NCI-H524 treated with DMSO at 0.1 percent for 48 hours (cell line): ENCODE results near the gene G6PD.
"Not testable (repeated sequence)": the region's sequence is repeated elsewhere in the genome, so short reads cannot be mapped to it uniquely, and the experiment has no call there.

Experiments used
- DNase-seq: peaks from one replicate; lab custom pipeline; 2025; lab: John Stamatoyannopoulos, UW

G6PD gene

DNA sequence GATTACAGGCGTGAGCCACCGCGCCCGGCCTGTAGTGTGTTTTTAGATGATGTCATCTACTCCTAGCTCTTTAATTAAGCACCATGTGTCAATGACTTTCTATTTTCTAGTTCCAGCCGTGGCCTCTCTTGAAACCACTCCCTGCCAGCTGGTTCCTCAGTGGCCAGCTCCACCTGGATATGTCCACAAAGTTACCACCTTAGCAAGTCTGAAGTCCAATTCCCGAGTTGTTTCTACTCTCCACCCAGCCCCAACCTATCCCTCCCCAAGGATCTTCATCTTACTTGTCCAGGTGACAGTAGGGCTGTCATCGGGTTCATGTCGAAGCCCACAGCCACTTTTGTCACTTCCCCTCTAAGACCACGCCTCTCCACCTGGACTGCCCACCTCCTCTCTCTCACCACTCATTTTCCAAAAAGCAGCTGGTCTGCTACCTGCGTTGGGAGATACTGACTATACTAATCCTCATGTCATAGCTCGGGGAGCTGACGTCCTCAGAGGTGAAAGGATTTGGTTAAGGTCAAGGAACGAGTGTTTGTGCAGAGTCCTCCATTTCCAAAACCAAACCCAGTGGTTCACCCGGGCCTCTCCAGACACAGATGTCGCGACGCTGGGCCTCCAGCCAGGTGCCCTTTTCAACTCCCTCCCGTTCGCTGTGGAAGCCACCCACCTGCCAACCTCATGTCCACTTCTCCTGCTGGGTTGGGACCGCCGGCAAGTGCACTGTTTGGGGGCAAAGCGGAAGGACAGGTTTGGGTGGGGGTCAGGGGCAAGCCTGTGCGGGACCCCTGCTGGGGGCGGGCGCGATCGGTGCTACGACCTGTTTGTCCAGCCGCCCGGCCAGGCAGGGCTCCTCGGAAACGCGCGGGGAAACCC lies 31.3 kb downstream of the G6PD start:
- DNase-seq = no peak

DNA sequence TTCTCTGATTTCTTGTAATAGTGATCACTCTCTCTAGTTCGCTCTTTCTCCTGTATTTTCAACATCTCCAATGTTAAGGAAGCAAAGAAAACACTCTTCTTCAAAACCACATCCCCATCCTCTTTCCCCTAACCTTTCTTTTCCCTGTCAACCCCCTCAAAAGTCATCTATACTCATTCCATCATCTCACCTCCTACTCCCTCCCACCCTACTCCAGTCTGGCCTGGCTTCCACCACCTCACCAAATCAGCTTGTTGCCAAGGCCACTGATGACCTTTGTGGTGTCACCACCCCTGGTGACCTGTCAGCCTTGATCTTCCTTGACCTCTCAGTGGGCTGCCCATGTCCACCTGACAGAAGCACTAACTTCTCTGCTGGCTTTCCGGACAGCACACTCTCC lies 32.9 kb downstream of the G6PD start:
- DNase-seq = no peak

DNA sequence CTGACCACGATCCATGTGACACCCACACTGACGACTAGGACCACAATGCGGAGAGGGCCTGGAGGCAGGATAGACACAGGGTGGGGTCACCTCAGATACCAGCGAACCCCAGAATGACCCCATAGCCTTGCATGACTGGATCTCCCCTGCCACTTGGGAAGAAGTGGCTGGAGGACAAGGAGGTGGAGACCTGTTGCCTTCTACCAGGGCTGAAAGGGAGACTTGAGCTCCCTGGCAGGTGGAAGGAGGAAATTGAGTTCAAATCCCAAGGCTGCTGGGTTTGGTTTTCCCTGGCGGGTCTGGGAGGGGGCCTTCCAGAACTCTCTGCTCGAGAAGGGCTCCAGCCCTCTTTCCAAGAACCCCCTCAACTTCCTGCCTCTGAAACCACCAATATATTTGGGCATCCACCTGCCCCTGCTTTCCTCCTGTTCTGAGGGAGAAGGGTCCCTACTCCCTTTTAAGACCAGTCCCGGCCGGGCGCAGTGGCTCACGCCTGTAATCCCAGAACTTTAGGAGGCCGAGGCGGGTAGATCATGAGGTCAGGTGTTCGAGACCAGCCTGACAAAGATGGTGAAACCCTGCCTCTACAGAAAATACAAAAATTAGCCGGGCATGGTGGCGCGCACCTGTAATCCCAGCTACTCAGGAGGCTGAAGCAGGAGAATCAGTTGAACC lies 33.6 kb downstream of the G6PD start:
- DNase-seq = no peak

DNA sequence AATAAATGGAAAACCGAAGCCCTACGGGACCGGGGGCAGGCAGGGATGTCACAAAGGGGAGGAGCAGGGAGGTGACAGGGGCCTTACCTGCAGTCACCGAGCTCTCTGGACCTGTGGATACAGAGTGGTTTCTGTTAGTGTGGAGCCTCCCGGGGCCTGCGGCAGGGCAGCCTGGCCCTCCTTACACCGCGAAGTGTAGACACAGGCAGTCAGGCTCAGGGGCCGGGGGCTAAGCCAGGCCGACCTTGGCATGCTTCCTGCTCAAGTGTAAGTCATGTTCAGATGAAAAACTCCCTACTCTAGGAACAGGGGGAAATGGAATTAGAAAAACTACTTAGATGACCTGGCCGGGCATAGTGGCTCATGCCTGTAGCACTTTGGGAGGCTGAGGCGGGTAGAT lies 34.9 kb downstream of the G6PD start:
- no peak for DNase-seq

DNA sequence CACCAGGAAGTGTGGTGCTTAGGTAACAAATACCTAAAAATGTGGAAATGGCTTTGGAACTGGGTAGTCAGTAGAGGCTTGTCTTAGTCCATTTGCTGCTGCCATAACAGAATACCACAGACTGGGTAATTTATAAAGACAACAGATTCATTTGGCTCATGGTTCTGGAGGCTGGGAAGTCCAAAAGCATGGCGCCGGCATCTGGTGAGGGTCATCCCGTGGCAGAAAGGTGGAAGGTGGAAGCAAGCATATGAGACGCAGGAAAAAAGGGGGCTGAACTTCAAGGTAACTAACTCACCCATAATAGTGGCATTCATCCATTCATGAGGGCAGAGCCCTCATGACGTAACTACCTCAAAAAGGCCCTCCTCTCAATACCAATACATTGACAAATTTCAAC lies 37.2 kb downstream of the G6PD start:
- DNase-seq = no peak

DNA sequence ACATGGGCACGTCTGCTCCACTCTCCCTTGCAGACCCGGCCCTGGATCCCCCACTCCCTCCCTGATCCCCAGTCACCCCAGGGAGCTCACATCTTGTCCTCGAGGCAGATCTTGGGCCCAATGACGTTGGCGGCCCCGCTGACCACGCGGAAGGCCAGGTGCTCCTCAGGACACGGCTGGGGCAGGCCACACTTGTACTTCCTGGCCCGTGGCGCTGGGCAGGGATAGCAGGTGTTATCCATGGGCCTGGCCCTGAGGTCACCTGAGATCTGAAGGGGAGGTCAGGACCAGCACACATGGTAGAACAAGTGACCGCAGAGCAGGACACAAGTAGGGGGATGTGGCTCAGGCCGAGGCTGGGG lies 38.3 kb downstream of the G6PD start:
- no peak for DNase-seq

DNA sequence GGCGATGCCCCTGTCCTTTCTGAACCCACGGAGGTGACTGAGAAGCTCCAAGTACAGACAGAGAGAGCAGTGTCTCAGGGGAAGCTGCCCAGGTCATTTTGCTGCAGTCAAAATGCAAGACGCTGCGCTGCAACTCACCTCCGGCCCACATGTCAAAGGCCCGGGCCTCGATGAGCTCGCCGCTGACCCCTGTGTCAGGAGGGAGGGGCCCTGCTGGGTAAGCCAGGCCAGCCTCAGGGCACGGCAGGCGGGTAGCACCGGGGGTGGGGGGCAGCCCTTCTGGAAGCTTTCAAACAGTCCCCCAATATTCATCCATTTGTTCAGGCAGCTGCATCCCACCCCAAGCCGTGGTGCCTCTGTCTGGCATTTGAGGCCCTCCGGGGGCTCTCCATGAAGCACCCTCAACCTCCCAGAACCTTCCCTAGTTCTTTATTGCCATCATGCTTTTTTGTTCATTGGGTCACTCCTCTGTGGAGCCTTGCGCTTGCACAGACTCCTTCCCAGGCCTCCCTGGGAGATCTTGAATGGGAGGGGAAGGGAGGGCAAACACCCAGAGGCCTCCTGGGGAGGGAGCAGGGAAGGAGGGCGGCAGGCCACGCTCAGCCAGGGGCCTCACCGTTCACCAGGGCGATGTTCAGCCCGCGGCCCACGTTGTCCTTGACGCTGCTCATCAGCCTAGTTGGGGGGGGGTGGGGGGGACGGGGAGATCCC lies 38.8 kb downstream of the G6PD start:
- DNase-seq = no peak

DNA sequence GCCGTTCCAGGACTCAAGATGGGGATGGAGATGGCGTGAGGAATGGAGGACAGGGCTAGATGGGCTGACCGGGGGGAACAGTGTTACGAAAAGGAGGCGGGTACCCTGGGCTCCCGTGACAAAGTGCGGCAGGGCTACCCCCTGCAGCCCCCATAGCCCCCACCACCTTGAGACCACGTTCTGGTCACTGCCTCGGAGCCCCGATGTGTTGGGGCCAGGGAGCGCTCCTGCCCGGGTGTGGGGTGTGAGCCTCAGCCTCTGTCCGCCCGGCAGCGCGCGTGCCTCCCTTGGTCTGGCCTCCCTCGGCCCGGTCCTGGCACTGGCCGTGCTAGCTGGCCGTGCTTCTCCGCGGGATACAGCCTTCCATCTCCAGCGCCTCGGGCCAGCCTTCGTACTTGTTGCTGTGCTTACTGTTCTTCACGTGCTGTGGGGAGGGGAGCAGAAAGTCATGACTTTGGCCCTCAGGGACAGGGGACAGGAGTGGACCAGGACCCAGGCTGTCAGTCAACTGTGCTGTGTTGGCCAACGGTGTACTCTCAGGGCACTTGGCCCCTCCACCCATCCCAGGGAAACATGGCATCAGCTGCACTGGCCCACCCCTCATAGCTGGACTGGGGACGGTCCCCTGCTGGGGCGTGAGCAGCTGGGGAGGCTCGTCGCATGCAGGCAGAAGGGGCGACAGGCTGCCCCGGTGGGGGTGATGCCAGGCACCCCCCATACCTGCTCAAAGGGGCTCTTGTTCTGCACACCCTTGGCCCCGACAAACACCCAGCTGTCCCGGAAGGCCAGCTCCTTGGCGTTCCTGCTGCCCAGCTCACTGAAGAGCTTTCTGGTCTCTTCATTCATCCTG lies 39.9 kb downstream of the G6PD start:
- no peak for DNase-seq

DNA sequence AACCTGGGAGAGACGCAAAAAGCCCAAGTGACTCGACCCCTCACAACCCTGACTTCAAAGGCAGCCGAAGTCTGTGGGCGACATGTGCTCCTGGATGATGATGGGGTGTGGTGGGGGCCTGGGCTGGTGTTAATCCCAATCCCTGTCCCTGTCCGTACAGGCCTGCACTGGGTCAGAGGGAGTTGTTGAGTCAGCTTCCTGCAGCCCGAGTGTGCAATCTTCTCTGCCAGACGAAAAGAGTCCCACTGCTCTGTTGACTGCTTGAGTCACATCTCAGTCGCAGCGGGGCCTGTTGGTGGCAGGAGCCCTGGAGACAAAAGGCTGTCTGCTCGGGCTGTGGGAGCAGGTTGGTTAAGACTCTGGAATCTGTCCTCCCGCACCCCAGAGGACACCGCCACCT lies 40.9 kb downstream of the G6PD start:
- no peak for DNase-seq

DNA sequence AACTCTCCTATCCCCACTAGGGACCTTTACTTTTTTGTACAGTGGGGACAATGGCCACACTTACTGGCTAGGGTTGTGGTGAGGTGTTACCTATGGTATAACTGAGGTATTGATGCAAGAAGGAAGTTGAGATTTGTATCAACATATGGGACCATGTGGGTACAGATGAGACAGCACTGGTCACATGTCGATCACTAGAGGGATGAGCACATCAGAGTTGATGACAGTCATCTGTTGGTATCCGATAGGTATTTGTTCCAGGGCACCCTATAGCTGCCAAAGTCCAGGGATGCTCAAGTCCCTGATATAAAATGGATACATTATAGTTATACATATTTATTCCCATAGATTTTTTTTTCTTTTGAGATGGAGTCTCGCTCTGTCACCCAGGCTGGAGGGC lies 43.7 kb downstream of the G6PD start:
- no peak for DNase-seq

DNA sequence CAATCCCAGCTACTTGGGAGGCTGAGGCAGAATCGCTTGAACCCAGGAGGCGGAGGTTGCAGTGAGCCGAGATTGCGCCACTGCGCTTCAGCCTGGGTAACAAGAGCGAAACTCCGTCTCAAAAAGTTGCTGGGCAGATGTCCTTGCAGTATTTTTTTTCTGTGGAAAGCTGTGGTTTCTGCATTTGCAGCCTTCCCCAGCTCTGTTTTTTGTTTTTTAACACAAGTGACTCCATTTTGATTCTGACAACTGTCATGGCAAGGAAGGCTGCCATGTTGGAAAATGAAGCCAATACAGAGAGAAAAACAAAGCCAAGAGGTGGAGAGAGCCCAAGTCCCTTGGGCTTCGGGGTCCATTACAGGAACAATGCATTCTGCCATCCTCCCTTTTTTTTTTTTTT lies 44.5 kb downstream of the G6PD start:
- no peak for DNase-seq

DNA sequence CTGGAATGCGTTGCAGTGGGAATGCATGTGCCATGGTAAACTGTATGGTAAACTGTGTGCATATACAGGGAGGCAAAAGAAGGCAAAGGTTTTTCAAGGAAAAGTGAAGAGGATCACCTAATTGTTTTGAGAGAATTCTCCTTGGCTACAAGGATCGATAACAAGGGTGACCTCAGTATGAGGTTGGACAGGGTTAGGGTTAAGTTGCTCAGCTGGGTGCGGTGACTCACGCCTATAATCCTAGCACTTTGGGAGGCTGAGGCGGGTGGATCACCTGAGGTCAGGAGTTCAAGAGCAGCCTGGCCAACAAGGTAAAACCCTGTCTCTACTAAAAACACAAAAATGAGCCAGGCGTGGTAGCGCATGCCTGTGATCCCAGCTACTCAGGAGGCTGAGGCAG lies 45.2 kb downstream of the G6PD start:
- DNase-seq = not testable (repeated sequence)

DNA sequence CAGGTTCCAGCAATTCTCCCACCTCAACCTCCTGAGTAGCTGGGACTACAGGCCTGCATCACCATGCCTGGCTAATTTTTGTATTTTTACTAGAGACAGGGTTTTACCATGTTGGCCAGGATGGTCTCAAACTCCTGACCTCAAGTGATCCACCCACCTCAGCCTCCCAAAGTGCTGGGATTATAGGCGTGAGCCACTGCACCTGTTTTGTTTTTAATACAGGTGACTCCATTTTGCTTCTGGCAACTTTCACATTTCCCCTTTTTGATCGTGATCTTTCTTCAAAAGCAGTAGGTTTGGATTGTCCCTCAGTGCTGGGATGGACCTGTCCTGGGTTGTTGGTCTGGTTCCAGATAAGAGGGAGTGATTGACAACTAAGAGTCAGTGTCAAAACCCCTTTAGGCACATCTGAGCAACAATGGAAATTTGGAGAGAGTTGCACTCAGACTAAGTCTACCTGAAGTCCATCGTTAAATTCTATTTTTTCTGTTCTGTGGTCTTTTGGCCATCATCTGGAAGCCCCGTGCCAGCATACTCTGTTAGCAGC lies 50.0 kb downstream of the G6PD start:
- DNase-seq = not testable (repeated sequence)

DNA sequence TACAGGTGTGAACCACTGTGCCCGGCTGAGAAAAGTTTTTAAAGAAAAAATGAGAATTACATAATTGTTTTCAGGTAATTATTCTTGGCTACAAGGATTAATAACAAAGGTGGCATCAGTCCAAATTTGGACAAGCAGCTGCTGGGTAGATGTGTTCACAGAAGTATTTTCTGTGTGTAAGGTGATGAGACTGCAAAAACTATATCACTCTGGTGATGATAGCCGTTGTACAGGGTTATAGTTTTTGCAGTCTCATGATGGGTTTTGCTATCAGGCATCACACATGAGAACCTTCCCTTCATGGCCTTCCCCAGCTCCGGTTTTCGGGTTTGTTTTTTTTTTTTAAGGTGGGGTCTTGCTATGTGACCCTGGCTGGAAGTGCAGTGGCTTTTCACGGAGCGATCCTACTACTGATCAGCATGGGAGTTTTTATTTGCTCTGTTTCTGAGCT lies 51.1 kb downstream of the G6PD start:
- no peak for DNase-seq

DNA sequence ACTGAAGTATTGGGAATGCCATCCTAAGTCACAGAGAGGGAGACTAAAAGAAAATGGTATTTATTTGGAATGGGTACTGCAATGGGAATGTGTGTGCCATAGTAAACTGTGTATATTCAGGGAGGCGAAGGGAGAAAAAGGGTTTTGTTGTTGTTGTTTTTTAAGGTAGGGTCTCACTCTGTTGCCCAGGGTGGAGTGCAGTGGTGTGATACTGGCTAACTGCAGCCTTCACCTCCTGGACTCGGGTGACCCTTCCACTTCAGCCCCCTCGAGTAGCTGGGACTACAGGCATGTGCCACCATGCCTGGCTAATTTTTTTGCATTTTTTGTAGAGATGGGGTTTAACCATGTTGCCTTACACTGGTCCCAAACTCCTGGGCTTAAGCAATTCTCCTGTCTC lies 51.9 kb downstream of the G6PD start:
- DNase-seq = no peak

DNA sequence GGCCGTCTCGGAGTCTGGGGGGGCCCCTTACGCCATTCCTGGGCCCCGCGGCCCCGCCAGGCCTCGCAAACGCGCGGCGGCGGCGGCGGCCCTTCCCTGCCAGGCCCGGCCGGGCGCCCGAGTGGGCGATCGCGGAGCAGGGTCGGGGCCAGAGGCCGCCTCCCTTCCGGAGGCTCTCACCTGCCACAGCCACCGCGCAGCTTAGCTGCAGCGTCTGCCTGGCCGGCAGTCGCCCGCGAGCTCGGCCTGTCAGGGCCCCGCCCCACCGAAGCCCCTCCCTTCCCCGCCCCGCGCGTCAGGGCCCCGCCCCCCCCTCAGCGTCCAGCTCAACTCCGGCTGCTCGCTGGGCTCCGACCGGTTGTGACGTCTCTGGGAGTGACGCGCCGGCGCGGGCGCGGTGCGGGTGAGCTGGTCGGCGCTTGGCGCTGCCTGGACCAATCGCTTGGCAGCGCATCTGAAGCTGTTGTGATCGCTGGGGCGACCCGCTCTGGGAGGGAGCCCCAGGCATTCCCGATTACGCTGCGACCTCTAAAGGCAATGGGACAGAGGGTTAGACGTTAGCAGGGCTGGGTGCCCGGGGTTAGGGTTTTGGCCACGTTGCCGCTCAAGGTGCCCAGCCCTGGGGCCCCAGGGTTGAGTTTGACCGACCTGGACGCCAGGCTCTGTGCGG lies 56.1 kb downstream of the G6PD start, which contains the start of gene SLC10A3:
TSS of gene SLC10A3 (minus strand) at position 216 of the 670 bp plus-strand sequence. CDS start 1,689 bp downstream, outside the sequence.
- DNase-seq = peak; percentile 64

DNA sequence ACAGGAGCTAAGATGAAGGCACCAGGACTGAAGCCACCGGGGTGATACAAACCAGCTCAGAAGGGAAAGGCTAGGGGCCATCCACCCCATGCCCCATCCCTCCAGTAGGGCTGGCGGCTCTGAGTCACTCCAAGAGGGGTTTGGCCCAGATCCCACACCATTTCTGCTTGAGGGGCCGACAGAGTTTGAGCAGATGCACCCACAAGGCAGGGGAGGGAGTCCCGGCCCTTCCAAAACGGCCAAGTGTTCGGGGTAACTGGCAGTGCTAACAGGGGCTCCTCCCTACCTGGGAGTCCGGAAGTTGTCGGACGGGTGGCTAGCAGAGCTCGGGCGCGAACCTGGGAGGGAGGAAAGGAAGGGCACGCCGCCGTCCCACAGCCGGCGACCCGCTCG lies 56.6 kb downstream of the G6PD start:
- DNase-seq = no peak

DNA sequence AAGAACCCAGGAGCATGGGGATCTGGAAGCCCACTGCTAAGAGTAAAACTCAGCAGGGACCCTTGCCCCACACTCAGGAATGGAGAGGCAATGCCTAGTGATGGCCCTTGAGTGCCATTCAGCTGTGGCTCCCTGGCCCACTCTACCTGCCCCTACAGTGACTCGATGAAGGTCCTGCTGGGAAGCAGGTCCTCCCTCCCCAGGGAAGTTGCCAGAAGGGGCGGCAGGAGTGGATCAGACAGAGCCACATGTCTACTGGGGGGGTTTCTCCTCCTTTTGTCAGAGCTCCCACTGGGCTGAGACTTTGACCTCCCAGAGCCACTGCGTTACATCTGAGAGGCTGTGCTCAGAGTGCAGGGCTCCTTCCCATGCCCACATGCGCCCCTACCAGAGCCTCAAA lies 57.5 kb downstream of the G6PD start:
- no peak for DNase-seq

DNA sequence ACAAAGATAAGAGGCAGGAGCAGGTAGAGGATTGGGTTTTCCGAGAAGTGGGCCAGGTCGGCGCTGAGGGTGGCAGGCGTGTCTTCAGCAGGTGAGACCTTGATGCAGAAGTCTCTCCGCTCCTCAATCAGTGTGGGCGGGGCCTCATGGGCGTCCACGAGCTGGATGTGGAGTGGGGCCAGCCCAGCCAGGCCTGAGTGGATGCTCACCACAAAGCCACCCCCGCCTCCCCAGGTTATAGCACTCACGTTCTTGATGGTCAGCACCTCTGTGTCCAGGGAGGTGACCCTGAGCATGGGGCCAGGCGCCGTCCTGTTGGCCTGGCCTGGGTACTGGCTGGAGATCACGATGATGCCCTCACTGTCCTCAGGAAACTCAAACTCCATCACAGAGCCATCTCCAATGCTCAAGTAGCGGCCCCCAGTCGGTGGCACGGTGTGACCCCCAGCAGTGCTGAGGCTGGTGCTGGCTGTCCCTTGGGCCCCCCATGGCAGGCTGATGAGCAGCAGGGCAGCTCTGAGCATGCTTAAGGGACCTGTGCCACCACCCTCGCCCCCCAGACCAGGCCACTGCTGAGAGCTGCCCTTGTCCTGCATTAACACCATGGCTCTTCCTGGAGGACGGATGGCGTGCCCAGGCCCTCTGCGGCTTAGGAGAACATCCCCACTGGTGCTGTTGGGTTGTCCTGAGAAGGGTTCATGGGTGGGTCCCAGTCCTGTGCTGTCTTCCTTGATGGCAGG lies 58.1 kb downstream of the G6PD start:
- DNase-seq = no peak
